Measurements from ENCODE around the gene PCYOX1L. TPM values are rescaled to one million over a fixed set of nuclear protein-coding genes. Genes with fewer than 3 reads are reported as not detected.
A peak's percentile ranks its signal among the peaks of the same experiment; 100 is the strongest.

The PCYOX1L gene
- total and polyA plus RNA-seq, 9 of the 15 experiments (the other 6 are each of a cell fraction or from before 2014, with no cell fraction given): 2.3 to 17.9 (median 6.0) TPM

DNA sequence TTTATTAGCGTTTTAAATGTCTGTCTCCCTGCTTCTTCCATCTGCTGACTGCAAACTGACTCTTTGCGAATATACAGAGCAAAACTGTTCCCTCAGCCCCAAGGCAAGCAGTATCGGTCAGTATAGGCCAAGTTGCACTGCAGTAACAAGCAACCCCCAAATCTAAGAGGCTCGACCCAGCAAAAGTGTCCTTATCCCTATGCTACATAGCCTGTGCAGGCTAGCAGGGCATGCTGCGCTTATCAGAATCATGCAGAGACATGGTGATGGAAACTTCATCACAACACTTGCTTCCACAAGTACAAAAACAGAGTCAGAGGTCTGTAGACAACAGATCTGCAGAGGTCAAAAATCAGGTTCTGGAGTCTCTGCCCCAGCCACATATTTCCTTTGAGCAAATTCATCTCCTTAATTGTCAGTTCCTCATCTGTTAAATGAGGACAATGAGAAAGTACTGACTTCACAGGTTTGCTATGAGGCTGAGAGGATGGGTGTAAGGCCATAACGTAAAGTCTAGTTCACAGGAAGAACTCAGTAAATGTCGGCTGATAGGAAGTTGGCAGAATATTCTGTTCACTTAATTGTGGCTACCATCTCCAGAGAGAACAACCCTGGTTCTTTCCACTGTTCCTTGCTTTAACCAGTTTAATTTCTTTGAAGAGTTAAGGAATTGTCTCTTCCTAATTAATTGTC, 30.8 kb downstream of the PCYOX1L start:
- H2AFZ ChIP-seq (ENCODE audit: low read depth, low read length): no peak overlapping the region
- H3K4me2 ChIP-seq (ENCODE audit: insufficient read depth, low read length): no peak overlapping the region
- no peaks in the 10 kb centered on the region for H4K20me1 ChIP-seq (replicated peaks; ENCODE audit: control insufficient read depth, insufficient read depth, low read length)
- in situ Hi-C loops (cut with MboI): loop anchor here (5.0 kb wide), 1 partner anchor 39 kb away; no protein-coding TSS in a partner anchor
- no peak overlapping the region for H3K9ac ChIP-seq (ENCODE audit: insufficient read depth in 1 of 2, low read depth in 2 of 2, low read length in 2 of 2)
- H3K9me1 ChIP-seq (ENCODE audit: control insufficient read depth, insufficient read depth, low read length): no peaks in the 10 kb centered on the region
- no peak overlapping the region for H3K27ac ChIP-seq (ENCODE audit: extremely low read depth, low read depth, low read length)
- intact Hi-C loops (cut with micrococcal nuclease): no loop called here
- DNase-seq (ENCODE audit: extremely low read depth in 1 of 4, low spot score in 3 of 4): no peak
- H3K4me1 ChIP-seq (replicated peaks in 1 of 2; ENCODE audit: control insufficient read depth in 2 of 2, insufficient read depth in 2 of 2, low read length in 2 of 2): peaks cover 3% of the 10 kb centered on the region in 2 experiments; a peak in 3 of 5 replicates
- no TSS peak for BruUV-seq (replicated peaks)
- H3K36me3 ChIP-seq (ENCODE audit: control insufficient read depth, insufficient read depth, low read length): no peaks in the 10 kb centered on the region
- H3K4me3 ChIP-seq: no peak overlapping the region
- CTCF ChIA-PET (ENCODE audit: low intra/inter-chr PET ratio): no interaction called here
- no peak for FAIRE-seq
- H3K27me3 ChIP-seq (ENCODE audit: control insufficient read depth in 2 of 2, insufficient read depth in 2 of 2, low read length in 2 of 2): no peaks in the 10 kb centered on the region
- POLR2A ChIA-PET: no interaction called here
- H3K79me2 ChIP-seq (ENCODE audit: control insufficient read depth, insufficient read depth, low read length): no peaks in the 10 kb centered on the region
- no peaks in the 10 kb centered on the region for H3K9me3 ChIP-seq (replicated peaks; ENCODE audit: control insufficient read depth, insufficient read depth, low read depth, low read length)
- no peak for ATAC-seq
- 22% methylated on average over 7 of the region's 7 CpGs for WGBS (ENCODE audit: insufficient coverage, low coverage, missing lambda C conversion rate)
- TF ChIP-seq PHB (CRISPR knock-in tag; IDR thresholded peaks at IDR 0.05): no peak
- TF ChIP-seq BCOR (IDR thresholded peaks at IDR 0.05): 0 out of 2 replicates have a peak, but pooled peaks have one; percentile 11
- no peak for TF ChIP-seq HDAC1 (IDR thresholded peaks at IDR 0.05)
- TF ChIP-seq, protein P1, sequence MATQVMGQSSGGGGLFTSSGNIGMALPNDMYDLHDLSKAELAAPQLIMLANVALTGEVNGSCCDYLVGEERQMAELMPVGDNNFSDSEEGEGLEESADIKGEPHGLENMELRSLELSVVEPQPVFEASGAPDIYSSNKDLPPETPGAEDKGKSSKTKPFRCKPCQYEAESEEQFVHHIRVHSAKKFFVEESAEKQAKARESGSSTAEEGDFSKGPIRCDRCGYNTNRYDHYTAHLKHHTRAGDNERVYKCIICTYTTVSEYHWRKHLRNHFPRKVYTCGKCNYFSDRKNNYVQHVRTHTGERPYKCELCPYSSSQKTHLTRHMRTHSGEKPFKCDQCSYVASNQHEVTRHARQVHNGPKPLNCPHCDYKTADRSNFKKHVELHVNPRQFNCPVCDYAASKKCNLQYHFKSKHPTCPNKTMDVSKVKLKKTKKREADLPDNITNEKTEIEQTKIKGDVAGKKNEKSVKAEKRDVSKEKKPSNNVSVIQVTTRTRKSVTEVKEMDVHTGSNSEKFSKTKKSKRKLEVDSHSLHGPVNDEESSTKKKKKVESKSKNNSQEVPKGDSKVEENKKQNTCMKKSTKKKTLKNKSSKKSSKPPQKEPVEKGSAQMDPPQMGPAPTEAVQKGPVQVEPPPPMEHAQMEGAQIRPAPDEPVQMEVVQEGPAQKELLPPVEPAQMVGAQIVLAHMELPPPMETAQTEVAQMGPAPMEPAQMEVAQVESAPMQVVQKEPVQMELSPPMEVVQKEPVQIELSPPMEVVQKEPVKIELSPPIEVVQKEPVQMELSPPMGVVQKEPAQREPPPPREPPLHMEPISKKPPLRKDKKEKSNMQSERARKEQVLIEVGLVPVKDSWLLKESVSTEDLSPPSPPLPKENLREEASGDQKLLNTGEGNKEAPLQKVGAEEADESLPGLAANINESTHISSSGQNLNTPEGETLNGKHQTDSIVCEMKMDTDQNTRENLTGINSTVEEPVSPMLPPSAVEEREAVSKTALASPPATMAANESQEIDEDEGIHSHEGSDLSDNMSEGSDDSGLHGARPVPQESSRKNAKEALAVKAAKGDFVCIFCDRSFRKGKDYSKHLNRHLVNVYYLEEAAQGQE (IDR thresholded peaks at IDR 0.05; ENCODE audit: borderline replicate concordance): no peak
- TF ChIP-seq, protein P1 (CRISPR knock-in tag; IDR thresholded peaks at IDR 0.05; ENCODE audit: low read depth): no peak
- TF ChIP-seq ZNF282 (CRISPR knock-in tag; IDR thresholded peaks at IDR 0.05): no peak
- peak; percentile 54; the same call in 1 of the 2 replicates for TF ChIP-seq TCF3 (CRISPR knock-in tag; IDR thresholded peaks at IDR 0.05)
- TF ChIP-seq ZNF79 (CRISPR knock-in tag; IDR thresholded peaks at IDR 0.05; ENCODE audit: low read depth): no peak
- peak; percentile 70 for TF ChIP-seq CBFA2T3 (IDR thresholded peaks at IDR 0.05)
- peak; percentile 100 for TF ChIP-seq ZNF12 (CRISPR knock-in tag; IDR thresholded peaks at IDR 0.05)
- TF ChIP-seq MYBL2 (IDR thresholded peaks at IDR 0.05; ENCODE audit: low read depth): no peak
- no peak for TF ChIP-seq MYBL2 (CRISPR knock-in tag; IDR thresholded peaks at IDR 0.05; ENCODE audit: borderline replicate concordance)
- peak; percentile 55 for TF ChIP-seq CBFA2T2 (conservative IDR thresholded peaks at IDR 0.05)
- peak in 1 of 2 experiments; percentile 50; a peak in 2 of 4 replicates for TF ChIP-seq KDM1A (IDR thresholded peaks at IDR 0.05)
- no peak for TF ChIP-seq TCF7L2 (IDR thresholded peaks at IDR 0.05; ENCODE audit: low read depth, low read length)
- TF ChIP-seq STAG1 (CRISPR knock-in tag; IDR thresholded peaks at IDR 0.05; ENCODE audit: borderline replicate concordance): no peak
- TF ChIP-seq TAL1 (IDR thresholded peaks at IDR 0.05): peak; percentile 27; the same call in 1 of the 2 replicates

All from K562 (cell line).